ENCODE data around the gene INTS7. TPM values are rescaled to one million over a fixed set of nuclear protein-coding genes. Genes with fewer than 3 reads are reported as not detected.

INTS7 gene
- total RNA-seq, 1 donor from 2014 or later = 9.5 TPM

DNA sequence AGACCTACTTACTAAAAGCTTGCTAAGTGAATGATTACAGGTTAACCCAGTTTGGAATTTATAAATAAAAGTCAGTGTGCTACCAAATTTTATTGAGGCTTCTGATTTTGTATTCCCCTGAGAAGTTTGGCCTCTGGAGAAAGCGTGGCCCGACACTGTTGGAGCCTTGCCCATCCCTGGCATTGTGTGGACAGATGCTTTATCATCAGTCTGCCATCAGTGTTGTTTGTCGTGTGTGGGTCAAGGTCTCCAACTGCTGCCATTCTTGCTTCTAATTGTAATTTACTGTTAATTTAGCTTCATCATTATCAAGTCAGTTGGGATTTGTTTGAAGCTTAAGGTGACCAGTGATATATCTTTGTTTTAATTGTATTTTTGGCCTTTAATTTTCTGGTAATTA is 142.8 kb downstream of the INTS7 start:
- no peaks in the 10 kb centered on the region for H3K36me3 ChIP-seq
- no peak overlapping the region for H3K27ac ChIP-seq (replicated peaks)
- intact Hi-C loops (cut with micrococcal nuclease) = no loop called here
- no peak overlapping the region for H3K4me3 ChIP-seq
- H3K27me3 ChIP-seq (ENCODE audit: low read depth) = peaks cover 25% of the 10 kb centered on the region
- DNase-seq = no peak
- H3K9me3 ChIP-seq (replicated peaks) = no peaks in the 10 kb centered on the region
- no peaks in the 10 kb centered on the region for H3K4me1 ChIP-seq
- TF ChIP-seq, protein P1, sequence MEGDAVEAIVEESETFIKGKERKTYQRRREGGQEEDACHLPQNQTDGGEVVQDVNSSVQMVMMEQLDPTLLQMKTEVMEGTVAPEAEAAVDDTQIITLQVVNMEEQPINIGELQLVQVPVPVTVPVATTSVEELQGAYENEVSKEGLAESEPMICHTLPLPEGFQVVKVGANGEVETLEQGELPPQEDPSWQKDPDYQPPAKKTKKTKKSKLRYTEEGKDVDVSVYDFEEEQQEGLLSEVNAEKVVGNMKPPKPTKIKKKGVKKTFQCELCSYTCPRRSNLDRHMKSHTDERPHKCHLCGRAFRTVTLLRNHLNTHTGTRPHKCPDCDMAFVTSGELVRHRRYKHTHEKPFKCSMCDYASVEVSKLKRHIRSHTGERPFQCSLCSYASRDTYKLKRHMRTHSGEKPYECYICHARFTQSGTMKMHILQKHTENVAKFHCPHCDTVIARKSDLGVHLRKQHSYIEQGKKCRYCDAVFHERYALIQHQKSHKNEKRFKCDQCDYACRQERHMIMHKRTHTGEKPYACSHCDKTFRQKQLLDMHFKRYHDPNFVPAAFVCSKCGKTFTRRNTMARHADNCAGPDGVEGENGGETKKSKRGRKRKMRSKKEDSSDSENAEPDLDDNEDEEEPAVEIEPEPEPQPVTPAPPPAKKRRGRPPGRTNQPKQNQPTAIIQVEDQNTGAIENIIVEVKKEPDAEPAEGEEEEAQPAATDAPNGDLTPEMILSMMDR (IDR thresholded peaks at IDR 0.05; ENCODE audit: borderline replicate concordance) = no peak

DNA sequence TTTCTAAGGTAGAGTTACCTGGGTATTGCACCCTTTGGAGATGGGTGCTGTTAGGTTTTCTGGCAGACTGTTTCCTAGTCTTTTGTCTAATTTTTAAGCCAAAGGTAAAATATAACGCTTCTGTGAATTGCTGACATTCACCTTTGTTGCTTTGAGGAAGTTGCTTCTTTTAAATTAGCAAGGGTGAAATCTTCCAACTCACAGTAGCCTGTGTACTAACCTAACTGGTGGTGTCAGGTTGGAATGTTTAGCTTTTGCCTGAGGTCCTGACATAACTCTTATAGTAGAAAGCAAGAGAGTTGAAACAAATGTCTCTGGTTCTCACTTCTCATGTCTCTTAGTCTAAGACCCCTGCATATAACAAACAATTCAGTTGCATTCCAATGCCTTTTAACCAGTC is 143.6 kb downstream of the INTS7 start:
- H3K4me3 ChIP-seq = no peak overlapping the region
- TF ChIP-seq, protein P1 (IDR thresholded peaks at IDR 0.05; ENCODE audit: borderline replicate concordance) = no peak
- H3K27me3 ChIP-seq (ENCODE audit: low read depth) = peaks cover 25% of the 10 kb centered on the region
- no peaks in the 10 kb centered on the region for H3K9me3 ChIP-seq (replicated peaks)
- intact Hi-C loops (cut with micrococcal nuclease) = no loop called here
- no peaks in the 10 kb centered on the region for H3K36me3 ChIP-seq
- H3K27ac ChIP-seq (replicated peaks) = no peak overlapping the region
- H3K4me1 ChIP-seq = no peaks in the 10 kb centered on the region
- no peak for DNase-seq

Small RNAs within 50 kb of the gene (microRNA-seq; reads per million reads assigned to microRNA genes)
- gene MIR3122 = not detected

Other genes with a start within 250 kb of the INTS7 start
- 24.9 TPM for gene LPGAT1, start 204.8 kb downstream of the INTS7 start, total RNA-seq
- 0.30 TPM for gene DTL, start 191 bp upstream of the INTS7 start, total RNA-seq
- gene PPP2R5A, start 249.9 kb upstream of the INTS7 start, total RNA-seq = 69.3 TPM

Data from left ventricle myocardium inferior (tissue), 1 donor.